Neural crest cell (in vitro differentiated cells): ENCODE measurements around the gene SLC35B1. TPM values are rescaled to one million over a fixed set of nuclear protein-coding genes. Genes with fewer than 3 reads are reported as not detected.

Source experiments
- DNase-seq: peaks from one replicate; pipeline ENCODE4 v3.0.0; 2021; ENCODE audit warnings: low read depth, mixed read lengths, low spot score
- H3K27ac Mint-ChIP-seq: one replicate; pipeline ENCODE4 v1.8.0; 2021; ENCODE audit warnings: mild to moderate bottlenecking, mixed read lengths; ENCODE audit not compliant: unreplicated experiment
- H3K27me3 Mint-ChIP-seq: 2 replicates; pipeline ENCODE4 v1.8.0; 2021; ENCODE audit warnings: low read depth, mild to moderate bottlenecking, mixed read lengths
- H3K36me3 Mint-ChIP-seq: 2 replicates; pipeline ENCODE4 v1.8.0; 2021; ENCODE audit warnings: low read depth, mild to moderate bottlenecking, mixed read lengths
- H3K4me1 Mint-ChIP-seq: 2 replicates; pipeline ENCODE4 v1.8.0; 2021; ENCODE audit warnings: mixed read lengths
- H3K4me3 Mint-ChIP-seq: one replicate; pipeline ENCODE4 v1.8.0; 2021; ENCODE audit warnings: mild to moderate bottlenecking, mixed read lengths
- H3K9me3 Mint-ChIP-seq: 2 replicates; pipeline ENCODE4 v1.8.0; 2021; ENCODE audit warnings: mixed read lengths
- total RNA-seq: library from RNA; stranded (reverse); gene quantifications from 2 replicates; pipeline ENCODE4 v1.2.1, GENCODE V29; 2021
- TF ChIP-seq, protein P1 (sequence below): fragments of 200-600 bp; sonication (generic); conservative IDR thresholded peaks from 2 replicates; pipeline ENCODE4 v1.5.0; 2021; ENCODE audit warnings: antibody characterized with exemption, mild to moderate bottlenecking

The SLC35B1 gene
- total RNA-seq, 1 donor from 2014 or later = 89.6 TPM

- peak; percentile 70 for DNase-seq
- Mint-ChIP-seq H3K4me3 (no peak overlapping the region), H3K9me3 (no peaks in the 10 kb centered on the region), H3K27ac (no peak overlapping the region), H3K4me1 (peaks cover 7% of the 10 kb centered on the region), H3K27me3 (peaks cover 18% of the 10 kb centered on the region), H3K36me3 (no peaks in the 10 kb centered on the region)
- TF ChIP-seq, protein P1, sequence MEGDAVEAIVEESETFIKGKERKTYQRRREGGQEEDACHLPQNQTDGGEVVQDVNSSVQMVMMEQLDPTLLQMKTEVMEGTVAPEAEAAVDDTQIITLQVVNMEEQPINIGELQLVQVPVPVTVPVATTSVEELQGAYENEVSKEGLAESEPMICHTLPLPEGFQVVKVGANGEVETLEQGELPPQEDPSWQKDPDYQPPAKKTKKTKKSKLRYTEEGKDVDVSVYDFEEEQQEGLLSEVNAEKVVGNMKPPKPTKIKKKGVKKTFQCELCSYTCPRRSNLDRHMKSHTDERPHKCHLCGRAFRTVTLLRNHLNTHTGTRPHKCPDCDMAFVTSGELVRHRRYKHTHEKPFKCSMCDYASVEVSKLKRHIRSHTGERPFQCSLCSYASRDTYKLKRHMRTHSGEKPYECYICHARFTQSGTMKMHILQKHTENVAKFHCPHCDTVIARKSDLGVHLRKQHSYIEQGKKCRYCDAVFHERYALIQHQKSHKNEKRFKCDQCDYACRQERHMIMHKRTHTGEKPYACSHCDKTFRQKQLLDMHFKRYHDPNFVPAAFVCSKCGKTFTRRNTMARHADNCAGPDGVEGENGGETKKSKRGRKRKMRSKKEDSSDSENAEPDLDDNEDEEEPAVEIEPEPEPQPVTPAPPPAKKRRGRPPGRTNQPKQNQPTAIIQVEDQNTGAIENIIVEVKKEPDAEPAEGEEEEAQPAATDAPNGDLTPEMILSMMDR = peak; percentile 95
Measured at GRCh38 chr17:49694847-49695697, 12.7 kb downstream of the SLC35B1 start.

DNA sequence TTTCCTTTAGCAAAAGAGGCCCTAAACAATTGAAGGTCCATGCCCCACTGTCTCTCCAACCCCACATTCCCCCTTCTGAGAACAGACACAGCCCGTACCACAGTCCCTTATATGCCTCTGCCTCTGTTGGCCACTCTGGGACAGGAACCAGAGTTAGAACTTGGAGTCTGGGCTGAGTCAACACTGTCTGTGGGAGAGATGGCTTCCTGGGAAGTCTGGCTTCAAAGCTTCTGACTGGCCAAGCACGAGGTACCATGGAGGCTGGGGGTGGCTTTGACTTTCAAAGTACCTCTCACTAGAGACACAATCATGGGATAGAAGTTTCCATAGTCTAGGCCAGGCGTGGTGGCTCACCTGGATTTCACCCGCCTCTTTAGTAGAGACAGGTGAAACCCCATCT, 15.0 kb downstream of the SLC35B1 start:
- peaks cover 13% of the 10 kb centered on the region for H3K4me1 Mint-ChIP-seq
- no peak for DNase-seq
- H3K27me3 Mint-ChIP-seq = peaks cover 18% of the 10 kb centered on the region
- no peak overlapping the region for H3K27ac Mint-ChIP-seq
- TF ChIP-seq, protein P1 = no peak
- no peak overlapping the region for H3K4me3 Mint-ChIP-seq
- no peaks in the 10 kb centered on the region for H3K36me3 Mint-ChIP-seq
- no peaks in the 10 kb centered on the region for H3K9me3 Mint-ChIP-seq

DNA sequence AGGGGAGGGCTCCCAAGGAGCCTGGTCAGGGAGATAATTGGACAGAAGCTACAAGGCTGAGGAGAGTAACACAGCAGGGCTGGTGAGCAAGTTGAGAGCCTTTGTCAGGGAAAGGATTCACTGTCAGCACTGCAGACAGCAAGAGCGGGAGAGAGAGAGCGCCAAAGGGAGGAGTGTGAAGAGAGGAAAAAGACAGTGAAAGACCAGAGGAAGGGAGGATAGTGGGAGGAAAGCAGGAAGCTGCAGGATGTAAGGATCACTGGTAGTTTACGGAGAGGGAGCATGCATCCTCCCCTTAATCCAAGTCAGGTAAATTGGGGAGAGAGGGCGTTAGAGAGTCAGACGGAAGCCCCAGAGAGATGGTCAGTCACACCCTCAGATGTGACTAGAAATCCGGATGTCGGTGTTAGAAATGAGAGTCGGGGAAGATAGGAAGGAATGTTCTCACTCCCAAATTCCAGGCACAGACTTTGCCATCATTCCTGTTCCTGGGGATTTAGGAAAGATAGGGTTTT, 16.0 kb downstream of the SLC35B1 start:
- TF ChIP-seq, protein P1 = no peak
- Mint-ChIP-seq H3K9me3 (no peaks in the 10 kb centered on the region), H3K36me3 (no peaks in the 10 kb centered on the region), H3K4me3 (no peak overlapping the region), H3K4me1 (peaks cover 13% of the 10 kb centered on the region), H3K27me3 (peaks cover 18% of the 10 kb centered on the region), H3K27ac (no peak overlapping the region)
- no peak for DNase-seq

DNA sequence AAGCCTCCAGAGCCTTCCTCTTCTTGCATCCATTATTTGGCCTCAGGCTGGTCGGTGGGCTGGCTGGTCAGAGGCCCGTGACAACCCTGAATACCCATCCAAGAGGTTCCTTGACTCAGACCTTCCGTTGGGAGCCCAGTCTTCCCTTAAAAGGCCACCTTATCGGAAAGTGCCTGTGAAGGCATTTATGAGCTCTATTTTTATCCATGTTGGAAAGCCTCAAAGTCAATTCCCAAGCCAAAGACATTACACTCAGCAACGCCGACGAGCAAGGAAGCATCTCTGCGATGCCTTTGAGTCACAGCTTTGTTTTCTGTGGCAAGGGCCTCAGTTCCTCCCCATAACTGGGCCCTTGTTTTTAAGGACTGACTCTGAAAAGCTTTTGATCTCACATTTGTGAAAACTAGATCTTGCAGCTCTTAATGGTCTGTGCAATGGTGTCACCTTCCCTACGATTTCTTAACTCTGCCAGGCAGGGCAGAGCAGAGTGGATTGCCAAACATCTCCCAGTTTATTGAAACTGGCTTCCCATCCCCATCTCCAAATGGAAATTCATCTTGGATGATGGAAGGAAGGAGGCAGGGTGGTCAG, 16.6 kb downstream of the SLC35B1 start:
- peaks cover 15% of the 10 kb centered on the region for H3K27me3 Mint-ChIP-seq
- peak overlapping the region; percentile 31 for H3K4me3 Mint-ChIP-seq

GRCh38 chr17:49690256-49690655, 17.5 kb downstream of the SLC35B1 start:
- DNase-seq = no peak
- no peak overlapping the region for H3K27ac Mint-ChIP-seq
- peaks cover 13% of the 10 kb centered on the region for H3K27me3 Mint-ChIP-seq
- peaks cover 13% of the 10 kb centered on the region for H3K4me1 Mint-ChIP-seq
- H3K9me3 Mint-ChIP-seq = no peaks in the 10 kb centered on the region
- no peaks in the 10 kb centered on the region for H3K36me3 Mint-ChIP-seq
- TF ChIP-seq, protein P1 = no peak
- H3K4me3 Mint-ChIP-seq = no peak overlapping the region

More for the DNA sequence above, 16.6 kb downstream of the SLC35B1 start:
- Mint-ChIP-seq H3K36me3 (no peaks in the 10 kb centered on the region), H3K27ac (no peak overlapping the region), H3K9me3 (no peaks in the 10 kb centered on the region), H3K4me1 (peaks cover 13% of the 10 kb centered on the region)
- DNase-seq = no peak
- TF ChIP-seq, protein P1 = no peak
